ENCODE measurements around the gene CDIP1.

The CDIP1 gene

DNA sequence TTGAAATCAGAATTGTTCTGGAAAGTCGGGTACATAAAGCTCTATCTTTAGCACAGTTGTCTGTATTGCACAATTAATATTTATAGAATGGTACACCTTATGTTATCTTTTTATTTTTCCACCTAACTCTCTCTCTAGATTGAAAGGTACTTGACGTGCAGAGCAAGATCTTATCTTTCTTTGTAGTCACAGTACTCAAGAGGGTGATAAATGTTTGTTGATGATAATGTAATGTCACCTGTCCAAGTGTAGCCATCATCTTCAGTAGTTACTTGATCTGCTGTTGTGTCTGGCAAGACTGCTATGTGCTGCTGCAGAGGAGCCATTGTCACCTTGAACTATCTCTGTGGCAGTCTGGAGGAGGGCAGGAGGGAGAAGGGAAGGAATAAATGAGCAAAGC lies 57.0 kb downstream of the CDIP1 start:
- no peaks in the 10 kb centered on the region for H3K27me3 ChIP-seq (ENCODE audit: insufficient read depth, poor library complexity, severe bottlenecking)
- DNase-seq (ENCODE audit: low read depth in 1 of 2, low spot score in 1 of 2): no peak
- TF ChIP-seq, protein P1, sequence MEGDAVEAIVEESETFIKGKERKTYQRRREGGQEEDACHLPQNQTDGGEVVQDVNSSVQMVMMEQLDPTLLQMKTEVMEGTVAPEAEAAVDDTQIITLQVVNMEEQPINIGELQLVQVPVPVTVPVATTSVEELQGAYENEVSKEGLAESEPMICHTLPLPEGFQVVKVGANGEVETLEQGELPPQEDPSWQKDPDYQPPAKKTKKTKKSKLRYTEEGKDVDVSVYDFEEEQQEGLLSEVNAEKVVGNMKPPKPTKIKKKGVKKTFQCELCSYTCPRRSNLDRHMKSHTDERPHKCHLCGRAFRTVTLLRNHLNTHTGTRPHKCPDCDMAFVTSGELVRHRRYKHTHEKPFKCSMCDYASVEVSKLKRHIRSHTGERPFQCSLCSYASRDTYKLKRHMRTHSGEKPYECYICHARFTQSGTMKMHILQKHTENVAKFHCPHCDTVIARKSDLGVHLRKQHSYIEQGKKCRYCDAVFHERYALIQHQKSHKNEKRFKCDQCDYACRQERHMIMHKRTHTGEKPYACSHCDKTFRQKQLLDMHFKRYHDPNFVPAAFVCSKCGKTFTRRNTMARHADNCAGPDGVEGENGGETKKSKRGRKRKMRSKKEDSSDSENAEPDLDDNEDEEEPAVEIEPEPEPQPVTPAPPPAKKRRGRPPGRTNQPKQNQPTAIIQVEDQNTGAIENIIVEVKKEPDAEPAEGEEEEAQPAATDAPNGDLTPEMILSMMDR (IDR thresholded peaks at IDR 0.05; ENCODE audit: insufficient read depth, low read length): no peak
- TF ChIP-seq SPI1 (IDR thresholded peaks at IDR 0.05; ENCODE audit: borderline replicate concordance, low read depth) (no peak), POLR2AphosphoS5 (IDR thresholded peaks at IDR 0.05; ENCODE audit: low read depth) (no peak), GABPA (IDR thresholded peaks at IDR 0.05; ENCODE audit: low read depth) (no peak), REST (IDR thresholded peaks at IDR 0.05; ENCODE audit: insufficient replicate concordance, low read depth) (no peak)

GRCh38 chr16:4477966-4478365 lies 60.6 kb downstream of the CDIP1 start:
- no peak overlapping the region for H3K4me3 ChIP-seq (replicated peaks; ENCODE audit: insufficient read depth, low read length)
- TF ChIP-seq POLR2AphosphoS5 (IDR thresholded peaks at IDR 0.05; ENCODE audit: low read depth): no peak
- TF ChIP-seq, protein P1 (IDR thresholded peaks at IDR 0.05; ENCODE audit: insufficient read depth, low read length): peak; percentile 21
- TF ChIP-seq SPI1 (IDR thresholded peaks at IDR 0.05; ENCODE audit: borderline replicate concordance, low read depth): no peak
- TF ChIP-seq GABPA (IDR thresholded peaks at IDR 0.05; ENCODE audit: low read depth): no peak
- TF ChIP-seq REST (IDR thresholded peaks at IDR 0.05; ENCODE audit: insufficient replicate concordance, low read depth): no peak
- peak in 1 of 2 experiments; percentile 55 for DNase-seq (ENCODE audit: low read depth in 1 of 2, low spot score in 1 of 2)
- no peaks in the 10 kb centered on the region for H3K27me3 ChIP-seq (ENCODE audit: insufficient read depth, poor library complexity, severe bottlenecking)
- H3K27ac ChIP-seq (replicated peaks): no peak overlapping the region

More for the DNA sequence above, 57.0 kb downstream of the CDIP1 start:
- Histone ChIP-seq H3K4me3 (replicated peaks; ENCODE audit: insufficient read depth, low read length) (no peak overlapping the region), H3K27ac (replicated peaks) (no peak overlapping the region)

- H3K27ac ChIP-seq (replicated peaks): peak within 1 kb of the TSS; percentile 83
- DNase-seq (ENCODE audit: low read depth in 1 of 2, low spot score in 1 of 2): peak; percentile 94
- TF ChIP-seq, protein P1 (IDR thresholded peaks at IDR 0.05; ENCODE audit: insufficient read depth, low read length): peak; percentile 21
- TF ChIP-seq SPI1 (IDR thresholded peaks at IDR 0.05; ENCODE audit: borderline replicate concordance, low read depth) (no peak), GABPA (IDR thresholded peaks at IDR 0.05; ENCODE audit: low read depth) (no peak), POLR2AphosphoS5 (IDR thresholded peaks at IDR 0.05; ENCODE audit: low read depth) (peak; percentile 83), REST (IDR thresholded peaks at IDR 0.05; ENCODE audit: insufficient replicate concordance, low read depth) (no peak)
- peak within 1 kb of the TSS; percentile 92 for H3K4me3 ChIP-seq (replicated peaks; ENCODE audit: insufficient read depth, low read length)
- no peaks in the 10 kb centered on the region for H3K27me3 ChIP-seq (ENCODE audit: insufficient read depth, poor library complexity, severe bottlenecking)
Measured at GRCh38 chr16:4475880-4476788, 62.4 kb downstream of the CDIP1 start, which contains the start of gene HMOX2. HMOX2 (plus strand) TSS chr16:4476398; CDS start chr16:4505525, 29,127 bp downstream.

Measured in HL-60 (cell line).